T-cell (primary cell): ENCODE measurements around the gene LRP5. TPM values are rescaled to one million over a fixed set of nuclear protein-coding genes. Genes with fewer than 3 reads are reported as not detected.

ENCODE experiments used
- ATAC-seq, 4 experiments: fragments of 200-7000 bp in 3 of 4; fragments of 150-1000 bp in 1 of 4; cut with Tn5 transposase; replicated peaks in 1 of 4; 1 replicate in 3 of 4; 2 replicates in 1 of 4; pipeline ENCODE4 v1.10.0; 2021; ENCODE audit warnings: moderate library complexity in 3 of 4, mild to moderate bottlenecking in 2 of 4, moderate number of reproducible peaks in 1 of 4
- CTCF ChIA-PET, 2 donors: fragments of 300-600 bp; sonication (Branson Sonifier 250); formaldehyde crosslinking; loops; one replicate each; lab custom pipeline; 2022; ENCODE audit warnings: antibody characterized with exemption in 2 of 2; lab: Charles Lee
- POLR2A ChIA-PET, 2 donors: fragments of 300-600 bp; sonication (Branson Sonifier 250); formaldehyde crosslinking; loops; one replicate each; lab custom pipeline; 2022; ENCODE audit warnings: antibody characterized with exemption in 2 of 2; lab: Charles Lee
- DNase-seq, 35 experiments: peaks; one replicate each; pipeline versions ENCODE4 v3.0.0 to v3.0.0-alpha.2; 2013 to 2023
- H3K27ac ChIP-seq: one replicate; pipeline ENCODE4 v1.5.1; 2013; ENCODE audit warnings: low read length
- H3K27me3 ChIP-seq, 2 experiments: replicated peaks in 1 of 2; 1 replicate in 1 of 2; 2 replicates in 1 of 2; pipeline versions ENCODE4 v1.6.1 to v1.7.0; 2013; ENCODE audit warnings: low read length in 1 of 2, mixed read lengths in 1 of 2; ENCODE audit not compliant: control insufficient read depth in 2 of 2, insufficient read depth in 2 of 2; ENCODE audit errors: extremely low read depth in 1 of 2
- H3K36me3 ChIP-seq, 2 donors: 1 replicate in 1 of 2; 2 replicates in 1 of 2; pipeline versions ENCODE4 v1.6.1 to v1.7.0; 2013; ENCODE audit warnings: low read length in 1 of 2; ENCODE audit not compliant: control insufficient read depth in 2 of 2, insufficient read depth in 1 of 2; ENCODE audit errors: extremely low read depth in 1 of 2
- H3K4me1 ChIP-seq, 2 experiments: 1 replicate in 1 of 2; 2 replicates in 1 of 2; pipeline versions ENCODE4 v1.6.1 to v1.7.0; 2013; ENCODE audit warnings: low read length in 2 of 2, mixed read lengths in 1 of 2; ENCODE audit not compliant: insufficient read depth in 2 of 2, control insufficient read depth in 1 of 2; ENCODE audit errors: extremely low read depth in 1 of 2
- H3K4me3 ChIP-seq, 2 donors: 1 replicate in 1 of 2; 2 replicates in 1 of 2; pipeline versions ENCODE4 v1.5.1 to v1.7.0; 2013; ENCODE audit warnings: mild to moderate bottlenecking in 2 of 2, low read length in 1 of 2, moderate library complexity in 1 of 2; ENCODE audit not compliant: control insufficient read depth in 1 of 2; ENCODE audit errors: extremely low read depth in 1 of 2
- H3K9me3 ChIP-seq: 2 replicates; pipeline ENCODE4 v1.7.0; 2013
- H3K27ac Mint-ChIP-seq, 2 donors: one replicate each; pipeline ENCODE4 v1.8.0; 2020 to 2021; ENCODE audit warnings: mild to moderate bottlenecking in 2 of 2, mixed read lengths in 2 of 2
- H3K27me3 Mint-ChIP-seq, 2 donors: one replicate each; pipeline ENCODE4 v1.8.0; 2021 to 2022; ENCODE audit warnings: mixed read lengths in 2 of 2
- H3K36me3 Mint-ChIP-seq: one replicate; pipeline ENCODE4 v1.8.0; 2021; ENCODE audit warnings: mixed read lengths
- H3K4me1 Mint-ChIP-seq, 3 donors: one replicate each; pipeline ENCODE4 v1.8.0; 2020 to 2022; ENCODE audit warnings: mixed read lengths in 3 of 3, mild to moderate bottlenecking in 1 of 3
- H3K4me3 Mint-ChIP-seq, 3 donors: one replicate each; pipeline ENCODE4 v1.8.0; 2020 to 2022; ENCODE audit warnings: mild to moderate bottlenecking in 3 of 3, mixed read lengths in 3 of 3, moderate library complexity in 3 of 3
- H3K9me3 Mint-ChIP-seq, 3 donors: one replicate each; pipeline ENCODE4 v1.8.0; 2020 to 2022; ENCODE audit warnings: mixed read lengths in 3 of 3
- WGBS: methylation state at CpG from one replicate; pipeline ENCODE4 v1.1.5; 2013; ENCODE audit warnings: missing lambda C conversion rate; ENCODE audit not compliant: insufficient coverage; 5-methylcytosine and 5-hydroxymethylcytosine counted together
- total RNA-seq, 35 experiments: library from RNA in 6 of 35; stranded (reverse) in 6 of 35; fragments of 120-200 nt in 1 of 35; gene quantifications; one replicate each; pipeline versions ENCODE4 v1.2.1 to v1.2.4 and lab custom pipeline; 2013 to 2026

The LRP5 gene
- total RNA-seq, 5 donors from 2014 or later (not counting 1 experiment from before 2014, with no cell fraction given): 1.8 to 11.3 (median 7.0) TPM

- no peak overlapping the region for H3K4me3 Mint-ChIP-seq
- CTCF ChIA-PET: interaction anchor here in 1 of 2 donors (1.4 kb wide), 1 partner anchor 45 kb away, joined by 3 read pairs; no protein-coding TSS in a partner anchor
- Histone ChIP-seq H3K27me3 (peaks cover 0 to 14% of the 10 kb centered on the region in 2 experiments), H3K4me1 (peaks cover 0 to 4% of the 10 kb centered on the region in 2 experiments), H3K27ac (no peak overlapping the region), H3K9me3 (no peaks in the 10 kb centered on the region), H3K4me3 (no peak overlapping the region), H3K36me3 (no peaks in the 10 kb centered on the region)
- peaks cover 0 to 2% (median under 1%) of the 10 kb centered on the region in 3 donors for H3K4me1 Mint-ChIP-seq
- WGBS: 61% methylated on average over 5 of the region's 7 CpGs
- no peaks in the 10 kb centered on the region for H3K27me3 Mint-ChIP-seq
- POLR2A ChIA-PET: no interaction called here
- ATAC-seq: no peak
- no peak for DNase-seq
- H3K9me3 Mint-ChIP-seq: peaks cover 0 to 3% (median 0%) of the 10 kb centered on the region in 3 donors
- H3K27ac Mint-ChIP-seq: no peak overlapping the region
- no peaks in the 10 kb centered on the region for H3K36me3 Mint-ChIP-seq
Measured at GRCh38 chr11:68302670-68303069, 9.7 kb upstream of the LRP5 start.

GRCh38 chr11:68303083-68303482, 9.3 kb upstream of the LRP5 start:
- Mint-ChIP-seq H3K4me1 (peaks cover 0 to 2% (median 0%) of the 10 kb centered on the region in 3 donors), H3K27me3 (no peaks in the 10 kb centered on the region), H3K4me3 (no peak overlapping the region), H3K27ac (no peak overlapping the region), H3K9me3 (peaks cover 0 to 3% (median 0%) of the 10 kb centered on the region in 3 donors), H3K36me3 (no peaks in the 10 kb centered on the region)
- no peaks in the 10 kb centered on the region for H3K9me3 ChIP-seq
- ATAC-seq (no peak), DNase-seq (no peak)
- no CpG with 5 or more reads among the region's 2 CpGs for WGBS
- CTCF ChIA-PET: interaction anchor here in 1 of 2 donors (1.4 kb wide), 1 partner anchor 45 kb away, joined by 3 read pairs; no protein-coding TSS in a partner anchor
- H3K27me3 ChIP-seq: peaks cover 0 to 11% of the 10 kb centered on the region in 2 experiments
- H3K4me1 ChIP-seq: no peaks in the 10 kb centered on the region
- no peaks in the 10 kb centered on the region for H3K36me3 ChIP-seq
- no peak overlapping the region for H3K4me3 ChIP-seq
- H3K27ac ChIP-seq: no peak overlapping the region
- POLR2A ChIA-PET: no interaction called here

- Mint-ChIP-seq H3K36me3 (no peaks in the 10 kb centered on the region), H3K27ac (no peak overlapping the region), H3K9me3 (peaks cover 0 to 3% (median 0%) of the 10 kb centered on the region in 3 donors), H3K27me3 (no peaks in the 10 kb centered on the region), H3K4me3 (no peak overlapping the region), H3K4me1 (peaks cover 0 to 2% (median 0%) of the 10 kb centered on the region in 3 donors)
- POLR2A ChIA-PET: no interaction called here
- CTCF ChIA-PET: interaction anchor here in 1 of 2 donors (1.4 kb wide), 1 partner anchor 46 kb away, joined by 3 read pairs; no protein-coding TSS in a partner anchor
- Histone ChIP-seq H3K4me1 (no peaks in the 10 kb centered on the region), H3K9me3 (no peaks in the 10 kb centered on the region), H3K4me3 (no peak overlapping the region), H3K27me3 (no peaks in the 10 kb centered on the region), H3K27ac (no peak overlapping the region), H3K36me3 (no peaks in the 10 kb centered on the region)
- DNase-seq: no peak
- WGBS: 100% methylated on average over 2 of the region's 7 CpGs
- no peak for ATAC-seq
Measured at GRCh38 chr11:68303982-68304780, 8.2 kb upstream of the LRP5 start.

- DNase-seq (no peak), ATAC-seq (no peak)
- Mint-ChIP-seq H3K9me3 (peaks cover 0 to 3% (median 0%) of the 10 kb centered on the region in 3 donors), H3K27ac (no peak overlapping the region), H3K4me1 (peaks cover 0 to 6% (median 2%) of the 10 kb centered on the region in 3 donors), H3K27me3 (no peaks in the 10 kb centered on the region), H3K36me3 (no peaks in the 10 kb centered on the region), H3K4me3 (no peak overlapping the region)
- H3K9me3 ChIP-seq: no peaks in the 10 kb centered on the region
- no peak overlapping the region for H3K27ac ChIP-seq
- WGBS: no CpG with 5 or more reads among the region's 3 CpGs
- no peaks in the 10 kb centered on the region for H3K4me1 ChIP-seq
- H3K36me3 ChIP-seq: no peaks in the 10 kb centered on the region
- no peaks in the 10 kb centered on the region for H3K27me3 ChIP-seq
- POLR2A ChIA-PET: no interaction called here
- CTCF ChIA-PET: no interaction called here
- H3K4me3 ChIP-seq: no peak overlapping the region
Measured at GRCh38 chr11:68306636-68307035, 5.8 kb upstream of the LRP5 start.

- ChIA-PET CTCF (no interaction called here), POLR2A (interaction anchor here in 1 of 2 donors (0.7 kb wide), 1 partner anchor 88 kb away, joined by 3 read pairs; no protein-coding TSS in a partner anchor)
- Mint-ChIP-seq H3K27ac (no peak overlapping the region), H3K36me3 (no peaks in the 10 kb centered on the region), H3K4me1 (peaks cover 0 to 7% (median 4%) of the 10 kb centered on the region in 3 donors), H3K9me3 (peaks cover 0 to 3% (median 0%) of the 10 kb centered on the region in 3 donors), H3K27me3 (no peaks in the 10 kb centered on the region), H3K4me3 (no peak overlapping the region)
- Histone ChIP-seq H3K27ac (no peak overlapping the region), H3K27me3 (peaks cover 0 to 4% of the 10 kb centered on the region in 2 experiments), H3K9me3 (no peaks in the 10 kb centered on the region), H3K36me3 (no peaks in the 10 kb centered on the region), H3K4me1 (peaks cover 0 to 4% of the 10 kb centered on the region in 2 experiments), H3K4me3 (no peak overlapping the region)
- DNase-seq (no peak), ATAC-seq (no peak)
- WGBS: 95% methylated on average over 11 of the region's 11 CpGs
Measured at GRCh38 chr11:68308068-68308467, 4.3 kb upstream of the LRP5 start.

- H3K36me3 ChIP-seq: no peaks in the 10 kb centered on the region
- H3K9me3 ChIP-seq: no peaks in the 10 kb centered on the region
- peak overlapping the region; percentile 18 to 64 (median 40) for H3K4me3 Mint-ChIP-seq
- H3K9me3 Mint-ChIP-seq: no peaks in the 10 kb centered on the region
- H3K4me1 Mint-ChIP-seq: peaks cover 9 to 17% (median 17%) of the 10 kb centered on the region in 3 donors
- no peak overlapping the region for H3K4me3 ChIP-seq
- 100% methylated on average over 1 of the region's 2 CpGs for WGBS
- peaks cover 13 to 20% of the 10 kb centered on the region in 2 experiments for H3K4me1 ChIP-seq
- no peak overlapping the region for H3K27ac ChIP-seq
- POLR2A ChIA-PET: no interaction called here
- no peak for DNase-seq
- H3K36me3 Mint-ChIP-seq: no peaks in the 10 kb centered on the region
- peaks cover 0 to 9% of the 10 kb centered on the region in 2 donors for H3K27me3 Mint-ChIP-seq
- H3K27me3 ChIP-seq: peaks cover 0 to 19% of the 10 kb centered on the region in 2 experiments
- CTCF ChIA-PET: no interaction called here
- H3K27ac Mint-ChIP-seq: peak overlapping the region; percentile 4 to 30
- no peak for ATAC-seq
Measured at GRCh38 chr11:68309621-68310185, 2.7 kb upstream of the LRP5 start.
